Breast epithelium (tissue), 3 donors: ENCODE results near the gene TXNDC2.

Source experiments
- POLR2AphosphoS5 ChIP-seq, 3 donors: sonication (generic); formaldehyde crosslinking; IDR thresholded peaks; one replicate each; pipeline ENCODE4 v1.6.1; 2017; ENCODE audit warnings: antibody characterized with exemption in 3 of 3
- TF ChIP-seq, protein P1 (sequence below), 3 donors: fragments of 450-650 bp; IDR thresholded peaks; one replicate each; pipeline ENCODE4 v1.5.1; 2016 to 2017; ENCODE audit warnings: antibody characterized with exemption in 3 of 3, mild to moderate bottlenecking in 3 of 3, moderate library complexity in 3 of 3

DNA sequence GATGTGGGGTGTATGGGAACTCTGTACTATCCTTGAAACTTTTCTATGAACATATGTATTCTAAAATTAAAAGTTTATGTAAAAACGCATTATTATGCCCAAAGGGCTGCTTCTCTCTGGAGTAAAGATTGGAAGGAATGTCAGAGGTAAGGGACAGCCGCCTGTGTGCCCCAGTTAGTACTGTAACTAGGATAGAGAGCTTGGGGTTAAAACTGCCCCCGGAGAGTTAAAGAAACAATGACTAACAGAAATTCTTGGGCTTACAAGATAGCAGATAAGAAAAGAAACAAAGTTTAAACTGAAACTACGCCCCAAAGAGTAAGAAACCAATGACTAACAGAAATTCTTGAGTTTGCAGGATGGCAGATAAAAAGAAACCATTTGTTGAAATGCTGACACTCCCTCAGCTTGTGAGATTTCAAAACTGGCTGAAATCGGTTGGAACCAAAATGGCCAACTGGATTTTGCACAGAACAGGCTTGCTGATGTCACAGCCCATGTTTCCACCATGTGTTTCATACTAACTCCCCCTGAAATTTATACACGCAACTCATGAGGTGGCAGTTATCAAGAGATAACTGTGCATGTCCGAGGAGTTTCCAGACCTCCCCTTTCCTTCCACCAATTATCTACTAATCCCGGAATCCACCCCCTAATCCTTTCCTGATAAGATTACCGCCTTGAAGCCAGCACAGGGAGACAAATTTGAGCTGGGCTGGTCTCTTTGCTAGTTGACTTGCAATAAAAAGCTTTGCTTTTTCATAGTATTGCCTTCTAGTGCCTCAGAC is 8.7 kb upstream of the TXNDC2 start:
- TF ChIP-seq, protein P1, sequence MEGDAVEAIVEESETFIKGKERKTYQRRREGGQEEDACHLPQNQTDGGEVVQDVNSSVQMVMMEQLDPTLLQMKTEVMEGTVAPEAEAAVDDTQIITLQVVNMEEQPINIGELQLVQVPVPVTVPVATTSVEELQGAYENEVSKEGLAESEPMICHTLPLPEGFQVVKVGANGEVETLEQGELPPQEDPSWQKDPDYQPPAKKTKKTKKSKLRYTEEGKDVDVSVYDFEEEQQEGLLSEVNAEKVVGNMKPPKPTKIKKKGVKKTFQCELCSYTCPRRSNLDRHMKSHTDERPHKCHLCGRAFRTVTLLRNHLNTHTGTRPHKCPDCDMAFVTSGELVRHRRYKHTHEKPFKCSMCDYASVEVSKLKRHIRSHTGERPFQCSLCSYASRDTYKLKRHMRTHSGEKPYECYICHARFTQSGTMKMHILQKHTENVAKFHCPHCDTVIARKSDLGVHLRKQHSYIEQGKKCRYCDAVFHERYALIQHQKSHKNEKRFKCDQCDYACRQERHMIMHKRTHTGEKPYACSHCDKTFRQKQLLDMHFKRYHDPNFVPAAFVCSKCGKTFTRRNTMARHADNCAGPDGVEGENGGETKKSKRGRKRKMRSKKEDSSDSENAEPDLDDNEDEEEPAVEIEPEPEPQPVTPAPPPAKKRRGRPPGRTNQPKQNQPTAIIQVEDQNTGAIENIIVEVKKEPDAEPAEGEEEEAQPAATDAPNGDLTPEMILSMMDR (IDR thresholded peaks at IDR 0.05): no peak
- TF ChIP-seq POLR2AphosphoS5 (IDR thresholded peaks at IDR 0.05): no peak
